Upper lobe of left lung (tissue), 6 donors: Measurements from ENCODE around the gene ATP2A2. TPM values are rescaled to one million over a fixed set of nuclear protein-coding genes. Genes with fewer than 3 reads are reported as not detected.
A peak's percentile ranks its signal among the peaks of the same experiment; 100 is the strongest.

Source experiments
- ATAC-seq, 2 donors: fragments of 200-7000 bp; cut with Tn5 transposase; one replicate each; pipeline ENCODE4 v1.9.1; 2022; ENCODE audit warnings: mild to moderate bottlenecking in 2 of 2, moderate library complexity in 2 of 2; ENCODE audit not compliant: low FRiP score in 2 of 2
- DNase-seq, 2 donors: peaks; one replicate each; pipeline ENCODE4 v3.0.0-alpha.2; 2019 to 2020
- H3K27ac ChIP-seq, 4 donors: fragments of 200-600 bp; sonication (generic); one replicate each; pipeline ENCODE4 v1.5.1; 2016 to 2019
- H3K27me3 ChIP-seq, 4 donors: fragments of 200-600 bp; sonication (generic); one replicate each; pipeline ENCODE4 v1.5.1; 2017 to 2019
- H3K36me3 ChIP-seq, 4 donors: fragments of 200-600 bp; sonication (generic); one replicate each; pipeline ENCODE4 v1.5.1; 2016 to 2019
- H3K4me1 ChIP-seq, 4 donors: fragments of 200-600 bp; sonication (generic); one replicate each; pipeline ENCODE4 v1.5.1; 2018 to 2019
- H3K4me3 ChIP-seq, 4 donors: fragments of 200-600 bp; sonication (generic); one replicate each; pipeline ENCODE4 v1.5.1; 2017 to 2019; ENCODE audit warnings: mild to moderate bottlenecking in 2 of 4, moderate library complexity in 1 of 4
- H3K9me3 ChIP-seq, 4 donors: fragments of 200-600 bp; sonication (generic); one replicate each; pipeline ENCODE4 v1.5.1; 2018 to 2019
- EP300 ChIP-seq, 4 donors: sonication (generic); formaldehyde crosslinking; IDR thresholded peaks; one replicate each; pipeline ENCODE4 v1.5.1; 2017; ENCODE audit warnings: antibody characterized with exemption in 4 of 4, control low read depth in 2 of 4
- POLR2A ChIP-seq, 4 donors: fragments of 450-650 bp; IDR thresholded peaks; one replicate each; pipeline ENCODE4 v1.5.1; 2016 to 2017; ENCODE audit warnings: antibody characterized with exemption in 4 of 4, mild to moderate bottlenecking in 2 of 4
- POLR2AphosphoS5 ChIP-seq, 2 donors: sonication (generic); formaldehyde crosslinking; IDR thresholded peaks; one replicate each; pipeline ENCODE4 v1.5.1; 2017; ENCODE audit warnings: antibody characterized with exemption in 2 of 2
- WGBS, 2 donors: methylation state at CpG; one replicate each; pipeline ENCODE4 v1.1.5; 2017 to 2018; 5-methylcytosine and 5-hydroxymethylcytosine counted together
- total RNA-seq, 6 donors: library from RNA; depleted of rRNA in 4 of 6; stranded (reverse); fragments of >200 nt in 4 of 6; gene quantifications; one replicate each; pipeline versions ENCODE4 v1.1.0 to v1.2.1, GENCODE V29; 2016 to 2021
- TF ChIP-seq, protein P1 (sequence below), 6 experiments: fragments of 450-650 bp in 4 of 6; fragments of 200-600 bp in 2 of 6; sonication (generic) in 2 of 6; IDR thresholded peaks; one replicate each; pipeline ENCODE4 v1.5.1; 2016 to 2019; ENCODE audit warnings: antibody characterized with exemption in 6 of 6
- donor health status: DM: no; HTN: no; CAD: no; lungs with moderate emphysema.
- donor health status: DM: no; HTN: yes; CAD: no; lungs with severe emphysema.

The ATP2A2 gene
- total RNA-seq, 6 donors from 2014 or later: 91.7 to 166 (median 142) TPM

DNA sequence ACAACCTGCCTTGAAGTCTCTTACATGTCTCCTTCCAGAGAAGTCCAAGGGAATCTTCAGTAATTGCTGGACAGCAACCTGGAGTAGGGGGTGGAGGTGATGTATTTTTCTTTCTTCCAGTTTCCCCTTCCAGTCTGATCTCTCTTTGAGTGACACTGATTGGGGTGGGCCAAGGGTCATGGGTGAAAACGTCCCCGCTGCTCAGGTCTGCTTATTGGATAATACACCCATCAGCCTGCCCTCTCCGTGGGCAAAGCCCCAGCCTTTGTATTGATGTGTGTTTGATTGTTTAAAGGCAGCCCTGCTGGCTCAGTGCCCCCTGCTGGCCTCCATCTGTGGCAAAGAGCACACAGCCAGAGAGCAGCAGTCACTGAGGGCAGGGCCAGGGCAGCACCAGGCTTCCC, 35.7 kb upstream of the ATP2A2 start:
- DNase-seq (peak in 1 of 2 donors; percentile 42), ATAC-seq (no peak)
- 90 to 100% methylated on average over 1 to 3 of the region's 3 CpGs for WGBS, 2 donors
- no peaks in the 10 kb centered on the region for H3K27me3 ChIP-seq
- no peak overlapping the region for H3K4me3 ChIP-seq
- peaks cover 22 to 40% (median 26%) of the 10 kb centered on the region in 4 donors for H3K4me1 ChIP-seq
- no peaks in the 10 kb centered on the region for H3K36me3 ChIP-seq
- H3K27ac ChIP-seq: peak overlapping the region in 1 of 4 donors; percentile 58
- TF ChIP-seq POLR2A (IDR thresholded peaks at IDR 0.05): no peak
- TF ChIP-seq, protein P1, sequence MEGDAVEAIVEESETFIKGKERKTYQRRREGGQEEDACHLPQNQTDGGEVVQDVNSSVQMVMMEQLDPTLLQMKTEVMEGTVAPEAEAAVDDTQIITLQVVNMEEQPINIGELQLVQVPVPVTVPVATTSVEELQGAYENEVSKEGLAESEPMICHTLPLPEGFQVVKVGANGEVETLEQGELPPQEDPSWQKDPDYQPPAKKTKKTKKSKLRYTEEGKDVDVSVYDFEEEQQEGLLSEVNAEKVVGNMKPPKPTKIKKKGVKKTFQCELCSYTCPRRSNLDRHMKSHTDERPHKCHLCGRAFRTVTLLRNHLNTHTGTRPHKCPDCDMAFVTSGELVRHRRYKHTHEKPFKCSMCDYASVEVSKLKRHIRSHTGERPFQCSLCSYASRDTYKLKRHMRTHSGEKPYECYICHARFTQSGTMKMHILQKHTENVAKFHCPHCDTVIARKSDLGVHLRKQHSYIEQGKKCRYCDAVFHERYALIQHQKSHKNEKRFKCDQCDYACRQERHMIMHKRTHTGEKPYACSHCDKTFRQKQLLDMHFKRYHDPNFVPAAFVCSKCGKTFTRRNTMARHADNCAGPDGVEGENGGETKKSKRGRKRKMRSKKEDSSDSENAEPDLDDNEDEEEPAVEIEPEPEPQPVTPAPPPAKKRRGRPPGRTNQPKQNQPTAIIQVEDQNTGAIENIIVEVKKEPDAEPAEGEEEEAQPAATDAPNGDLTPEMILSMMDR (IDR thresholded peaks at IDR 0.05): peak in 4 of 6 experiments; percentile 11 to 29 (median 18)
- TF ChIP-seq EP300 (IDR thresholded peaks at IDR 0.05): no peak
- TF ChIP-seq POLR2AphosphoS5 (IDR thresholded peaks at IDR 0.05): no peak
- no peaks in the 10 kb centered on the region for H3K9me3 ChIP-seq

DNA sequence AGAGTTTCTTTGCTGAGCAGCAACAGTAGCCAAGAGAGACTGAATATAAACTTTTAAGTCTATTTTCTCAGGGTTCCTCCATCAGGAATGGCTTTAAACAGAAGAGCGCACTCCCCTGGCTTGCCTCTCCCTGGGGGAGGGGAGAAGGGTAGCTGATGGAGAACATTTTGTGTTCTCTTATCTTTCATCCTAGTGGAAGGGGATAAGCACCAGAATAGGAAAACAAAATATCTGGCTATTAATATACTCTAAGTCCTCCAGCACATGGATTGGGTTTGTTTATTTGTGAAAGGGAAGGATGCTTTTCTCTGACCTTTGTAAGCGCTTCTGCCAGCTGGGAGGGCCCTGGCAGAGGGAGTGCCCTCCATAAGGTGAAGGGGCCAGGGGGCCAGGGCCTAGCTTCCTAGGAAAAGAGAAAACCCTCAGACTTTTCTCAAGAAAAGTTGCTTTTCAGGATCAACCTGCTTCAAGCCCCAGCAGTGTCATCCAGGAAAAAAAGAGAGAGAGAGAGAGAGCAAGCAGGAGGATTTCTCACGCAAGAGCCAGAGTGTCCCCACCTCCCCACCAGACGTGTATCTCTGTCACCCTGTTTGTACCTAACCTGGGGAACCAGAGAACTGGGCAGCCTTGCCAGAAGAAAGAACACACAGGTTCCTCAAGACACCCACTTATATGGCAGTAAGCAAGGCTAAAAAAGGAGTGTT, 34.3 kb upstream of the ATP2A2 start:
- WGBS, 2 donors: 57 to 64% methylated on average over 4 of the region's 4 CpGs
- ATAC-seq (no peak), DNase-seq (no peak)
- Histone ChIP-seq H3K4me3 (no peak overlapping the region), H3K4me1 (peaks cover 22 to 41% (median 26%) of the 10 kb centered on the region in 4 donors), H3K36me3 (no peaks in the 10 kb centered on the region), H3K27me3 (no peaks in the 10 kb centered on the region), H3K9me3 (no peaks in the 10 kb centered on the region), H3K27ac (peak overlapping the region; percentile 41 to 72 (median 65))
- TF ChIP-seq POLR2A (IDR thresholded peaks at IDR 0.05) (no peak), POLR2AphosphoS5 (IDR thresholded peaks at IDR 0.05) (no peak)

DNA sequence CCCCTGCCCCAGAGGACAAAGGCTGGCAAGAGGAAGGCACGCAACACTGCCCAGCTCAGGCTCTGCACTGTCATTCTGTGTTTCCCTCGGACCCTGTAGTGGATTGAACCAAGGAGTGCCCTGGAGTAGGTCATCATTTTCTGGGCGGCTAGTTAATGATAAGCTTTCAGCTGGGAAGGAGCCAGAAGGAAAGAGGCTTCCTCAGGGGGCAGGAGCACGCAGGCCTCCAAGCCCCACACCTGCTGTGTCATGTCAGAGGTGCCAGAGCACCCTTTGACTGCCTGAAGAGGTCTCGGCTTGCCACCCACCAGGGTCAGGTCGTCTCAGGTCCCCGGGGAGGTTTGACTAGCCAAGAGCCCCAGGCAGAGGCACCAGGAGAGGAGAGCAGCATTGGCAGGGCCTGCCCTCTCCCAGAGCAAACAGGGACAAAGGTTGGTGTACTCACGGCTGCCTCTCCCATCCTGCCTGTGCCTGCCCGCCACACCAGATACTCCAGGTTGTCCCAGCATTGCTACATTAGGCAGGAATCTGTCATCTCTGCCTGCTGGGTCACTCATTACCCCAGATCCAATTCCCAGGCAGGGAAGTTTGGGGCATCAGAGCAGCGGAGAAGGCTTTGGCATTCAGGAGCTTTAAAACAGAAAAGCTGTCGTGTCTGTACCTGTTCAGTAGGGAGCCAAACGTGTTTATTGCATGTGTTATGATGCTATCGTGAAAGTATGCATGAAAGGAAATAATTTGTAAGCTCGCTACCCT, 33.5 kb upstream of the ATP2A2 start:
- Histone ChIP-seq H3K27me3 (no peaks in the 10 kb centered on the region), H3K4me1 (peaks cover 22 to 41% (median 26%) of the 10 kb centered on the region in 4 donors), H3K9me3 (no peaks in the 10 kb centered on the region), H3K27ac (peak overlapping the region; percentile 41 to 72 (median 65)), H3K4me3 (no peak overlapping the region), H3K36me3 (no peaks in the 10 kb centered on the region)
- ATAC-seq (peak; percentile 23 to 80), DNase-seq (peak in 1 of 2 donors; percentile 72)
- 56 to 70% methylated on average over 9 to 13 of the region's 14 CpGs for WGBS, 2 donors
- TF ChIP-seq POLR2AphosphoS5 (IDR thresholded peaks at IDR 0.05) (no peak), POLR2A (IDR thresholded peaks at IDR 0.05) (peak in 1 of 4 donors; percentile 11)

DNA sequence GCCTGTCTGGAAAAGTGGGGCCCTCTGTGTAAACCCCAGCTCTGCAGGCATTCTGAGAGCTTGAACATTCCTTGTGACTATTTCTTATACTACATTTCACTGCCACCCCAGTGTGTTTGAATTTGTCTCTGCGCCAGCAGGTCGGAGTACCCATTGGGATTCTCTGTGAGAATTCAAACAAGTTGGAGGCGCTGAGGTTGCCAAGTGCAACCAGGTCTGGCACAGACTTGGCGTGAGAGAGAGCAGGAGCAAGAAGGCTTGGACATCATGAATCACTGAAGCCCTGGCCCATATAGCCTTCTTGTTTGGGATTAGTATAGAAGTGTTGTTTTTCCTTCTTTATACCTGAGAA, 33.0 kb upstream of the ATP2A2 start:
- peak in 1 of 2 donors; percentile 12 for ATAC-seq
- no peak for DNase-seq
- Histone ChIP-seq H3K27me3 (no peaks in the 10 kb centered on the region), H3K4me1 (peaks cover 22 to 41% (median 26%) of the 10 kb centered on the region in 4 donors), H3K27ac (peak overlapping the region in 3 of 4 donors; percentile 41 to 72 (median 58)), H3K36me3 (no peaks in the 10 kb centered on the region), H3K9me3 (no peaks in the 10 kb centered on the region), H3K4me3 (no peak overlapping the region)
- WGBS, 2 donors: 77 to 83% methylated on average over 4 of the region's 4 CpGs
- TF ChIP-seq, protein P1 (IDR thresholded peaks at IDR 0.05): no peak
- TF ChIP-seq EP300 (IDR thresholded peaks at IDR 0.05) (no peak), POLR2A (IDR thresholded peaks at IDR 0.05) (no peak), POLR2AphosphoS5 (IDR thresholded peaks at IDR 0.05) (no peak)

DNA sequence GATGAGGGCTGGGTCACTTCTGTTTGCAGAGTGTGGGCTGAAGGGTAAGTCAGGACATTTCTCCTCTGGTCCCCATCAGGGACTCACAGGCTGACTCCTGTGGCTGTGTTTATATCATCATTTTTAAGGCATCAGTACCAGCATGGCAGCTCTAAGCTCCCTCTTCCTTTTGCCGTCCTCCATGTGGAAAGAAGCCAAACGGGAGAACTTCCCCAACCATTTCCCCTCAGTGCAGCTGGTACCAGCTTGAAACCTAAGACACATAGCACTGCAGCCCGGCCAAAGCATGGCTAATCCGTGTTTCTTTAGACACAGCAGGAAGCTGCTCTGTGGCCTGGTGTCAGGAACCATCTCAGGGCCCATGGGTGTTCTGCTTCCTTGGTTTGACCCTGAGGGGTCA, 31.9 kb upstream of the ATP2A2 start:
- peak overlapping the region in 3 of 4 donors; percentile 45 to 67 (median 52) for H3K27ac ChIP-seq
- H3K4me1 ChIP-seq: peaks cover 22 to 48% (median 29%) of the 10 kb centered on the region in 4 donors
- ATAC-seq: no peak
- H3K36me3 ChIP-seq: no peaks in the 10 kb centered on the region
- no peaks in the 10 kb centered on the region for H3K27me3 ChIP-seq
- no peak for DNase-seq
- TF ChIP-seq EP300 (IDR thresholded peaks at IDR 0.05): no peak
- TF ChIP-seq, protein P1 (IDR thresholded peaks at IDR 0.05): no peak
- TF ChIP-seq POLR2AphosphoS5 (IDR thresholded peaks at IDR 0.05): no peak
- TF ChIP-seq POLR2A (IDR thresholded peaks at IDR 0.05): no peak
- H3K9me3 ChIP-seq: no peaks in the 10 kb centered on the region
- 21 to 33% methylated on average over 4 of the region's 4 CpGs for WGBS, 2 donors
- no peak overlapping the region for H3K4me3 ChIP-seq
